HG02588 (cell line): ENCODE measurements around the gene GUCY1A2.

Experiments used
- ATAC-seq: cut with Tn5 transposase; IDR thresholded peaks from one replicate; pipeline ENCODE4 v1.9.1; 2021; ENCODE audit warnings: mild to moderate bottlenecking, moderate library complexity; ENCODE audit not compliant: unreplicated experiment

GUCY1A2 gene

DNA sequence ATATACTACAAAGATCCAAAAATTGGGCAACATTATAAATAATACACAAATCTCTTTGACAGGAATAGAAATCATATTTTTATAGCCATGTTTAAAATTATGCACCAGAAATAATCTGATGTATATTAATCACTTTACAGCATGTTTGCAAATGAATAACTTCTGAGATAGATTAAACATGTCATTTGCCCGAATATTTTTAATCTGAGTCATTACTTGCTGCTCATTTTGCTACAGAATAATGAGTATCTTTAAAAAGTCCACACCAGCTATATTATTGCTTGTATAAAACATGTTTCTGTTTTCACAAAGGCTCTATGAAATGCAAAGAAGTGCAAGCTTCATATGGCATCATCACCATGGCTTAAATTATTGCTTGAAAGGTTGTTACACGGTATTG is 336.8 kb downstream of the GUCY1A2 start:
- no peak for ATAC-seq

DNA sequence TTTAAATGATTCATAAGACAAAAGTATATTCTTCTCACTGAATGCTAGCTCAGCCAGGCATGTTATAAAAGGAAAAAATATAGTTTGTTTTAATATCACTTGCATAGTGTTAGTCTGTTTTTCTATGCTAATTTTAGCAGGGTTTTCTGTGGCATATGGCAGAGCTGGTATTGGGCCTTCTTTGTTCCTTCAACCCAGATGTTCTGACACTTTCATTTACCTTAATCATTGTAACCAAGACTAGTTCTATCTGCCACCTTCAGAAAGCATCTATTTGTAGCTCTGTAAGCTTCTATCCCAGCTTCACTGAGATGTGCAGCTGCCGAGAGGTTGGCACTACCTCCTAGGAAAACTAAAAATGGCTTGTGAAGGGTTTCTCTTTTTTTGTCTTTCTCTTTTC is 338.7 kb downstream of the GUCY1A2 start:
- ATAC-seq: no peak

DNA sequence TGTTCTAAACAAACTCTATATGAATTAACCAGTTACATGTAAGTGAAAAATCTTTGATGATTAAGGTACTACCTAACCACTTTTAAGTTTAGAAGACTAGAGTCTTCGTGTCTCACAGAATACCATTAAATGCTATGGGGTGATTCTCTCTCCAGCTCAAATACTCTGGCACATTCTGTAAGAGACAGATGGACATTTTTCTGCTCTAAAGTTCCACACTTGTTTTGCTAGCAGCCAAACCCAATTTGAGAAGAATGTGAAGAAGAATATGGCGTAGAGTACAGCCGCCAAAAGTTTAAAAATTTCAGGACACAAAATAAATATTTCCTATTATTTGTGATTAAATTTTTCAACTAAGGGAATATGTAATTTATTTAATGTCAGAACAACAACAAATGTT is 339.1 kb downstream of the GUCY1A2 start:
- ATAC-seq: no peak

DNA sequence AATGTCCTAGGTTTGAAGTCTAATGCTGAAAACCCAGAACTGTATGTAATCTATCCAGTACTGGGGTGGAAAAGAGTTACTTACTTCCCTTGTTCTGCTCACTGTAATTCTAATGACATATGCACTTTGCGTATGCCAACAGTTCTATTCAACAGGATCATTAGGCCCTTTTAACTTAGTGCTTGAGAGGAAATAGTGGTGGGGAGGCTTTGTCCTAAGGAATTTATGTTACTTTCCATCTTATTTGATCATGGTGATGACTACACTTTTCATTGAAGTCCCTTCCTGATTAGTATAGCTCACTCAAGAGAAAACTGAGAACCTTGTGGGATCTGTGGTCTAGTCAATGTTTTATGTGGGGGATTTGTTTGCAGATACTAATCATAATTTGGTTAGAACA is 348.2 kb downstream of the GUCY1A2 start:
- no peak for ATAC-seq

DNA sequence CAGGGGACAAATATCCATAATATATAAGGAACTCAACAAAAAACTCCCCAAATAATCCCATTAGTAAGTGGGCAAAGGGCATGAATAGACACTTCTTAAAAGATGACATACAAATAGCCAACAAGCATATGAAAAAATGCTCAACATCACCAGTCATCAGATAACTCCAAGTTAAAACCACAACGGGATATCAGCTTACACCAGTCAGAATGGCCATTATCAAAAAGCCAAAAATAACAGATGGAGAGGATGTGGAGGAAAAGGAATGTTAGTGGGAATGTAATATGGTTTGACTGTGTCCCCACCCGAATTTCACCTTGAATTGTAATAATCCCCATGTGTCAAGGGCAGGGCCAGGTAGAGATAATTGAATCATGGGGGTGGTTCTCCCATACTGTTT is 350.1 kb downstream of the GUCY1A2 start:
- ATAC-seq: no peak

DNA sequence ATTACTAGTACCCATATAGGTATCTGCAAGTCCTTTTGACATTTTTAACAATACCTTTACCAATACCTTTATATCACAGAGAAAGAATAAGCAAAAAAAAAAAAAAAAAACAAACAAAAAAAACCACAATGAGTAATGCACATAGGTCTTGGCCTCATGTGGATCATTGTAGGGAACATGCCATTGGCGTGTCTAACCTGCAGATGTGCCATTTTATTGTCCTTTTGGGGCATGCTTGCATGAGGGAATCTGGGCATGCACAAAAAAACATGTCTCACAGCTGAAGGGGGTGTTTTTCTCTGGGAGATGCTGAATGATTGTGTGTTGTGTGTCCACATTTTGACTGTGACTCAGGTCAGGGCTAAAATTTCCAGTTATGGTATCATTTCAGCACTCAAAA is 361.6 kb downstream of the GUCY1A2 start:
- no peak for ATAC-seq

DNA sequence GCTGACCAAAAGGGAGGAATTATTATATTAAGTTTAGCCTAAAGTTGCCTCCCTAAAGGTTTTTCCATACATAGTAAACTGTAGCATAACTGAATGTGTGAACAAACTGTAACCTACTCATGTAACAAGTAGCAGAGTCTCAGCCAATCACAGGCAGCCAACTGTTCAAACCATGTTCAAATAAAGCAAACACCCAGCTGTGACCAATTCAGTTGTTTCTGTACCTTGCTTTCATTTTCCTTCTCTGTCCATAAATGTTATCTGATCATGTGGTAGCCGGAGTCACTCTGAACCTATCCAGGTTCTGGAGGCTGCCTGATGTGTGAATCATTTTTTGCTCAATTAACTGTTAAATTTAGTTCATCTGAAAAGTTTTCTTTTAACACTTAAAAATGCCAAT is 373.5 kb downstream of the GUCY1A2 start:
- no peak for ATAC-seq

DNA sequence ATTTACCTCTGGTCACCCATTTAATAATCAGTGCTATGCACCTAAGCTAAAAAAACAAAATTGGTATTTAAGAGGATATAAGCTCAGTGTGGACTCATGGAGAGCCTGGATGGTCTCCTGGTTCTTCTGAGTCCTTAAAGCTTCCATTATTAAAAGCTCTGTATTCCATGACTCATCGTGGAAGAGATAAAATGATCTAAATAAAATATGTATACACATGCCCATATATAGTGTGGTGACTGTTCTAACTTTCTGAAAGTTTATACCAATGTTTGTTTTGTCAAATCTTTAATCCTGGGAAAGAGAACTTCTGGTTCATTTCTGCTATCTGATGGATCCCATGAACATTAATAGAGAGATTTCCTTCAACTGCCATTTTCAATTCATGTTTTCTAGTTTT is 375.9 kb downstream of the GUCY1A2 start:
- no peak for ATAC-seq

DNA sequence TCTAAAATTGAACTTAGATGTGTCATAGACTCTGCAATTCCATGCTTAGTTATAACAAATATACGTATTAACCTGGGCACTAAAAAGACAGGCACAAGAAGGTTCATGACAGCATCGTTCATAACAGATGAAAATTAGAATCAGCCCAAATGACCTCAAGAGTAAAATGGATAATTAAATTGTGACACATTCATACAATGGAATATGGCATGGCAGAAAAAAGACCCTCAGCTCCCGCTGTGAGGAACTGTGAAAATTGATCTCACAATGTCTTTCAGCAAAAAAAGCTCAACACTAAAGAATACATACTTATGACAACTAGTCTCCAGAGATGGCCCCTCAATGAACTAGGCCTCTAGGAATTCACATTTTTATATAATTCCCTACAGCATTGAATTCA is 386.0 kb downstream of the GUCY1A2 start:
- no peak for ATAC-seq

DNA sequence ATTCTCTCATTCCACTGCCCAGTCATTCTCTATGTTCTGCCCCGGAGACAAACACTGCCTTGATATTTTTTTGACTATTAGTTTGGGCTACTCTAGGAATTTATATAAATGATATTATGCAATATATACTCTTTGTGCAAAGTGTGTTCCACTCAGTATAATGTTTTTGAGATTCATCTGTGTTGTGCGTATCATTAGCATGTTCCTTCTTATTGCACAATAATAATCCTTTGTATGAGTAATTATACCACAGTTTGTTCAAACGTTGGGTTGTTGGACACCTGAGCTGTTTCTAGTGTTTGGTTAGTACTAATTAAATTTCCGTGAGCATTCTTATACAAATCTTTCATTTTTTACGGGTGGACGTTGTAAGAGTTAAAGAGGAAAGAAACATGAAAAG is 390.6 kb downstream of the GUCY1A2 start:
- no peak for ATAC-seq

DNA sequence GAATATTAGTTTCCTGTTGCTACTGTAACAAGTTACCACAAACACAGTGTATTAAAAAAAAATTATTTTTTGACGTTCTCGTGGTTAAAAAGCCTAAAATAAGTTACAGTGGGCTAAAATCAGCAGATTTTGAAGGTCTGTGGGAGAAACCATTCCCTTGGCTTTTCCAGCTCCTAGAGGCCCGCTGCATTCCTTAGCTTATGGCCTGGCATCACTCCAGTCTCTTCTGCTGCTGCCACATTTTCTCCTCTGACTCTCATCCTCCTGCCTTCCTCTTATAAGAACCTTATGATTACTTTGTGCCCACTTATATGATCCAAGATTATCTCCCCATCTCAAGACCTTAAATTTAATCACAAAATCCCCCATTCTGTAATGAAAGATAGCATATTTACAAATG is 392.7 kb downstream of the GUCY1A2 start:
- no peak for ATAC-seq

DNA sequence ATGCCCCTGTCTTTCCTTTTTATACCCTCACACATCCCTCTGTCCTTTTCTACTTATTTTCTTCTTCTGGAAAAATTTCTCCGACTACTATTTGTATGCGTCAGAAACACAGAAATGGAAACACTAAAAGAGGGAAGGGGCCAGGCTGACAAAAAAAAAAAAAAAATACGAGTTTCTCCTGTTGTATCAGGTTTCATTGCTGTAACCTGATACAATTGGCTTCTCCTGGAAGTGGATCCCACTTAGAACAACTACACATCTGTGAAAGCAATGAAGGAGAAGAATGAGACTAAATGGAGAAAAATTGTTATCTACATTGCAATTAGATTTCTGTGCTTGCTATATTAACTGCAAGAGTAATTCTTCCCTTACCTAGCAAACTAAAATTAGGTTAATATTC is 393.9 kb downstream of the GUCY1A2 start:
- ATAC-seq: no peak
